Kidney epithelial cell (primary cell): ENCODE measurements around the gene ITM2B. TPM values are rescaled to one million over a fixed set of nuclear protein-coding genes. Genes with fewer than 3 reads are reported as not detected.

Source experiments
- DNase-seq: peaks from one replicate; pipeline ENCODE4 v3.0.0-alpha.2; 2010; ENCODE audit warnings: low read depth
- H3K27me3 ChIP-seq: 2 replicates; pipeline ENCODE4 v1.6.0; 2011; ENCODE audit warnings: low read length; ENCODE audit not compliant: control insufficient read depth, insufficient read depth
- H3K36me3 ChIP-seq: 2 replicates; pipeline ENCODE4 v1.5.1; 2011; ENCODE audit warnings: low read length; ENCODE audit not compliant: control insufficient read depth, insufficient read depth
- H3K4me3 ChIP-seq: 2 replicates; pipeline ENCODE4 v1.5.1; 2011; ENCODE audit warnings: low read depth, mild to moderate bottlenecking, control low read depth, low read length
- CTCF ChIP-seq: IDR thresholded peaks from 2 replicates; pipeline ENCODE4 v1.5.1; 2011; ENCODE audit warnings: mild to moderate bottlenecking, moderate library complexity, low read length, control low read depth, inconsistent platforms; ENCODE audit not compliant: insufficient read depth, poor library complexity, severe bottlenecking
- total RNA-seq: library from RNA; depleted of rRNA; stranded (reverse); fragments of >200 nt; gene quantifications from 2 replicates; pipeline ENCODE4 v1.2.3, GENCODE V29; 2015

ITM2B gene
- total RNA-seq, 1 donor from 2014 or later: 246 TPM

GRCh38 chr13:48221686-48222187 lies 11.3 kb upstream of the ITM2B start:
- Histone ChIP-seq H3K27me3 (no peaks in the 10 kb centered on the region), H3K4me3 (no peak overlapping the region), H3K36me3 (no peaks in the 10 kb centered on the region)
- no peak for DNase-seq
- TF ChIP-seq CTCF: no peak

GRCh38 chr13:48222358-48223301 lies 10.4 kb upstream of the ITM2B start:
- no peak for DNase-seq
- Histone ChIP-seq H3K27me3 (no peaks in the 10 kb centered on the region), H3K4me3 (no peak overlapping the region), H3K36me3 (no peaks in the 10 kb centered on the region)
- TF ChIP-seq CTCF: no peak

- no peak for TF ChIP-seq CTCF
- no peaks in the 10 kb centered on the region for H3K27me3 ChIP-seq
- no peak overlapping the region for H3K4me3 ChIP-seq
- no peaks in the 10 kb centered on the region for H3K36me3 ChIP-seq
- no peak for DNase-seq
Measured at GRCh38 chr13:48224701-48225100, 8.3 kb upstream of the ITM2B start.

GRCh38 chr13:48230541-48230940 lies 2.5 kb upstream of the ITM2B start:
- Histone ChIP-seq H3K4me3 (no peak overlapping the region), H3K36me3 (no peaks in the 10 kb centered on the region), H3K27me3 (no peaks in the 10 kb centered on the region)
- DNase-seq: no peak
- TF ChIP-seq CTCF: no peak

GRCh38 chr13:48231080-48231479 lies 1.9 kb upstream of the ITM2B start:
- Histone ChIP-seq H3K27me3 (no peaks in the 10 kb centered on the region), H3K4me3 (no peak overlapping the region), H3K36me3 (no peaks in the 10 kb centered on the region)
- DNase-seq: no peak
- TF ChIP-seq CTCF: no peak
